Measurements from ENCODE around the gene TMEM120B. TPM values are rescaled to one million over a fixed set of nuclear protein-coding genes. Genes with fewer than 3 reads are reported as not detected.

The TMEM120B gene
- total and polyA plus RNA-seq, 2 of the 13 experiments (the other 11 are each of a cell fraction or from before 2014, with no cell fraction given) = 7.1 to 12.9 TPM

- peak; percentile 51; the same call in 1 of the 2 replicates for TF ChIP-seq POLR2G (IDR thresholded peaks at IDR 0.05; ENCODE audit: low read depth, low read length)
- 0 out of 4 replicates have a peak, but pooled peaks of 1 of the 2 experiments have one; percentile 6 for TF ChIP-seq HMGXB4 (CRISPR knock-in tag; IDR thresholded peaks at IDR 0.05; ENCODE audit: borderline replicate concordance in 1 of 2, low read depth in 1 of 2)
- TF ChIP-seq RBFOX2 (IDR thresholded peaks at IDR 0.05; ENCODE audit: low read depth, low read length) = peak; percentile 23
- TF ChIP-seq ZBTB37 (CRISPR knock-in tag; IDR thresholded peaks at IDR 0.05) = no peak
- no peak for TF ChIP-seq ZNF83 (CRISPR knock-in tag; IDR thresholded peaks at IDR 0.05; ENCODE audit: borderline replicate concordance)
- 0 out of 2 replicates have a peak, but pooled peaks have one; percentile 3 for TF ChIP-seq ZNF619 (CRISPR knock-in tag; IDR thresholded peaks at IDR 0.05)
- peak; percentile 83 for TF ChIP-seq MAZ (IDR thresholded peaks at IDR 0.05; ENCODE audit: borderline replicate concordance, low read depth, low read length)
- TF ChIP-seq MAZ (CRISPR knock-in tag; IDR thresholded peaks at IDR 0.05; ENCODE audit: low read depth) = no peak
- peak; percentile 44 for TF ChIP-seq YY1 (IDR thresholded peaks at IDR 0.05; ENCODE audit: insufficient read depth, insufficient replicate concordance, low read depth, low read length)
- peak; percentile 13 for TF ChIP-seq JARID2 (CRISPR knock-in tag; IDR thresholded peaks at IDR 0.05; ENCODE audit: insufficient replicate concordance)
- 0 out of 2 replicates have a peak, but pooled peaks have one; percentile 54 for TF ChIP-seq ZFP82 (CRISPR knock-in tag; IDR thresholded peaks at IDR 0.05; ENCODE audit: borderline replicate concordance)
These were observed 80.9 kb downstream of the TMEM120B start, which contains the start of gene RHOF (continued) for GRCh38 chr12:121793440-121793837.
